Spleen (tissue), 7 donors: ENCODE results near the gene MEGF8.

Experiments
- POLR2A ChIP-seq, 3 donors: fragments of 450-650 bp; IDR thresholded peaks; one replicate each; pipeline ENCODE4 v1.5.1; 2017; ENCODE audit warnings: antibody characterized with exemption in 3 of 3, mild to moderate bottlenecking in 1 of 3
- POLR2AphosphoS5 ChIP-seq, 3 donors: sonication (generic); formaldehyde crosslinking; IDR thresholded peaks; one replicate each; pipeline ENCODE4 v1.5.1; 2017; ENCODE audit warnings: antibody characterized with exemption in 3 of 3
- TF ChIP-seq, protein P1 (sequence below), 11 experiments: fragments of 200-600 bp in 7 of 11; fragments of 450-650 bp in 4 of 11; sonication (generic) in 4 of 11; IDR thresholded peaks in 8 of 11; conservative IDR thresholded peaks in 3 of 11; 1 replicate in 7 of 11; 2 replicates in 4 of 11; pipeline versions ENCODE4 v1.4.0 to v1.8.0; 2016 to 2021; ENCODE audit warnings: antibody characterized with exemption in 11 of 11, inconsistent platforms in 4 of 11, mild to moderate bottlenecking in 1 of 11
- donor health status: DM: no; HTN: no; CAD: no; lungs with moderate emphysema.
- donor health status: DM: no; HTN: no; CAD: no.
- donor health status: DM: no; HTN: no; CAD: no.

DNA sequence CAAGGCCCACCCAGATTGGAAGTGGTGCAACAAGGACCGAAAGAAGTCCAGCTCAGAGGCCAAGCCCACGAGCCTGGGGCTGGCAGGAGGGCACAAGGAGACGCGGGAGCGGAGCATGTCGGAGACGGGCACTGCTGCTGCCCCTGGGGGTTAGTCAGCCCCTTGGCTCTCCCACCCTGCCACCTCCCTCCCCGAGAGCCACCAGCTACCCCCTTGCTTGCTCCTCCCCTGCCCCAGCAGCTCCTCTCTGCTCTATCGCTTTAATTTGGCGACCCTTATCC, 37.7 kb upstream of the MEGF8 start:
- TF ChIP-seq, protein P1, sequence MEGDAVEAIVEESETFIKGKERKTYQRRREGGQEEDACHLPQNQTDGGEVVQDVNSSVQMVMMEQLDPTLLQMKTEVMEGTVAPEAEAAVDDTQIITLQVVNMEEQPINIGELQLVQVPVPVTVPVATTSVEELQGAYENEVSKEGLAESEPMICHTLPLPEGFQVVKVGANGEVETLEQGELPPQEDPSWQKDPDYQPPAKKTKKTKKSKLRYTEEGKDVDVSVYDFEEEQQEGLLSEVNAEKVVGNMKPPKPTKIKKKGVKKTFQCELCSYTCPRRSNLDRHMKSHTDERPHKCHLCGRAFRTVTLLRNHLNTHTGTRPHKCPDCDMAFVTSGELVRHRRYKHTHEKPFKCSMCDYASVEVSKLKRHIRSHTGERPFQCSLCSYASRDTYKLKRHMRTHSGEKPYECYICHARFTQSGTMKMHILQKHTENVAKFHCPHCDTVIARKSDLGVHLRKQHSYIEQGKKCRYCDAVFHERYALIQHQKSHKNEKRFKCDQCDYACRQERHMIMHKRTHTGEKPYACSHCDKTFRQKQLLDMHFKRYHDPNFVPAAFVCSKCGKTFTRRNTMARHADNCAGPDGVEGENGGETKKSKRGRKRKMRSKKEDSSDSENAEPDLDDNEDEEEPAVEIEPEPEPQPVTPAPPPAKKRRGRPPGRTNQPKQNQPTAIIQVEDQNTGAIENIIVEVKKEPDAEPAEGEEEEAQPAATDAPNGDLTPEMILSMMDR (IDR thresholded peaks at IDR 0.05 in 8 of 11, conservative IDR thresholded peaks at IDR 0.05 in 3 of 11): no peak
- TF ChIP-seq POLR2AphosphoS5 (IDR thresholded peaks at IDR 0.05) (peak in 1 of 3 donors; percentile 33), POLR2A (IDR thresholded peaks at IDR 0.05) (no peak)
